ENCODE data around the gene ACSL4. TPM values are rescaled to one million over a fixed set of nuclear protein-coding genes. Genes with fewer than 3 reads are reported as not detected.
"Not testable (repeated sequence)": the region's sequence is repeated elsewhere in the genome, so short reads cannot be mapped to it uniquely, and the experiment has no call there.

The ACSL4 gene
- polyA plus RNA-seq, 6 donors from 2014 or later, result 5.4 to 12.6 (median 9.3) TPM

DNA sequence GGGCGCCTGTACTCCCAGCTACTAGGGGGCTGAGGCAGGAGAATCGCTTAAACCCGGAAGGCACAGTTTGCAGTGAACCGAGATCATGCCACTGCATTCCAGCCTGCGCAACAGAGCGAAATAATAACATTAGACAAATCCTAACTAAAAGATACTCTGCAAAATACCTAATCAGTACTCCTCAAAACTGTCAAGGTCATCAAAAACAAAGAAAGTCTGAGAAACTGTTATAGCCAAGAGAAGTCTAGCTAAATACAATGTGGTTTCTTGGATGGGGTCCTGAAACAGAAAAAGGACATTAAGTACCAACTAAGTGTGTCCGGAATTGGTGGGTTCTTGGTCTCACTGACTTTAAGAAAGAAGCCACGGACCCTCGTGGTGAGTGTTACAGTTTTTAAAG is 14.6 kb upstream of the ACSL4 start:
- ATAC-seq (ENCODE audit: low read depth in 2 of 2) (no peak), DNase-seq (no peak)
- H3K4me3 Mint-ChIP-seq, result peak overlapping the region in 1 of 8 donors; percentile 5
- H3K9me3 Mint-ChIP-seq, result peaks cover 0 to 4% (median 0%) of the 10 kb centered on the region in 7 donors
- H3K4me1 Mint-ChIP-seq, result peaks cover 0 to 1% (median 0%) of the 10 kb centered on the region in 3 donors
- no peaks in the 10 kb centered on the region for H3K27me3 Mint-ChIP-seq
- no peaks in the 10 kb centered on the region for H3K36me3 Mint-ChIP-seq
- no peak overlapping the region for H3K27ac Mint-ChIP-seq

DNA sequence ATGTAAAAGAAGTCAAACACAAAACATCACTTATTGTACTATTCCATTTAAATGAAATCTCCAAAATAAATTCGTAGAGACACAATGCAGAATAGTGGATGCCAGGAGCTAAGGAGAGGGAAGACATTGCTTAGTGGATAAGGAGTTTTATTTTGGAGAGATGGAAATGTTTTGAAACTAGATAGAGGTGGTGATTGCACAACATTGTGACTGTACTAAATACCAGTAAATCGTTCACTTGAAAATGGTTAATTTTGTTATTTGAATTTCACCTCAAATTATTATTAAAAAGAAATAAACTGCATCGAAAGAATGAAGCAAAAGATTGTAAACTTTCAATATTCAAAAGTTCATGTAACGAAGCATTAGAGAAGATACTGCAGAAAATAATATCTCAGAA is 9.7 kb upstream of the ACSL4 start:
- no peak overlapping the region for H3K4me3 Mint-ChIP-seq
- DNase-seq, result no peak
- no peaks in the 10 kb centered on the region for H3K27me3 Mint-ChIP-seq
- H3K36me3 Mint-ChIP-seq, result no peaks in the 10 kb centered on the region
- H3K4me1 Mint-ChIP-seq, result peaks cover 0 to 4% (median 0%) of the 10 kb centered on the region in 3 donors
- H3K27ac Mint-ChIP-seq, result no peak overlapping the region
- H3K9me3 Mint-ChIP-seq, result no peaks in the 10 kb centered on the region
- no peak for ATAC-seq (ENCODE audit: low read depth in 2 of 2)

DNA sequence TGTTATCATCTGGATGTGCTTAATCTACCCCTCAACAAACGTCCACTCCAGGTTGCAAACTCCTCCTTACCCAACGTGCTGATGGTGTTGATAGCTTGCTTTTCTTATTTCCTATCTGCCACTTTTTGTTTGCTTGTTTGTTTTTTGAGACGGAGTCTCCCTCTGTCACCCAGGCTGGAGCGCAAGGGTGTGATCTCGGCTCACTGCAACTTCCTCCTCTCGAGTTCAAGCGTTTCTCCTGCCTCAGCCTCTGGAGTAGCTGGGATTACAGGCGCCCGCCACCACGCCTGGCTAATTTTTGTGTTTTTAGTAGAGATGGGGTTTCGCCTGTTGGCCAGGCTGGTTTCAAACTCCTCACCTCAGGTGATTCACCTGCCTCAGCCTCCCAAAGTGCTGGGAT is 7.8 kb upstream of the ACSL4 start:
- not testable (repeated sequence) for H3K36me3 Mint-ChIP-seq; H3K4me1 Mint-ChIP-seq; ATAC-seq (ENCODE audit: low read depth in 2 of 2); H3K4me3 Mint-ChIP-seq; H3K9me3 Mint-ChIP-seq; DNase-seq; H3K27me3 Mint-ChIP-seq; H3K27ac Mint-ChIP-seq

DNA sequence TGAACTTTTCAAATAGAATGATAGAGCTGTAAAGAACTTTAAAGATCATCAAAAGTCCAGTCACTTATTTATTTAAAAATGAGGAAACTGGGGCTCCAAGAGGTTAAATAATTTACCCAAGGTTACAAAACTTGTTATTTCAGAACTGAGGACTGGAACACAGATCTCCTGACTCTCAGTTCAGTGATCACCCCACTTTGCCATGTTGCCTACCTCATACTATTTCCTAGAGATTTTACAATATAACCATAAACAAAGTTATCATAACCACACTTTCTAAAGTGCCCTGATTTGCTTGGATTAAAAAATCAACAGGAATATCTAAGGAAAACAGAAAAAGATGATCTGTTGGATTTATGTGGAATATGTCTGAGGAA is 7.4 kb upstream of the ACSL4 start:
- no peak for DNase-seq
- ATAC-seq (ENCODE audit: low read depth in 2 of 2), result no peak
- Mint-ChIP-seq H3K27me3 (no peaks in the 10 kb centered on the region), H3K4me1 (peaks cover 0 to 4% (median 0%) of the 10 kb centered on the region in 3 donors), H3K4me3 (no peak overlapping the region), H3K36me3 (no peaks in the 10 kb centered on the region), H3K27ac (no peak overlapping the region), H3K9me3 (no peaks in the 10 kb centered on the region)

DNA sequence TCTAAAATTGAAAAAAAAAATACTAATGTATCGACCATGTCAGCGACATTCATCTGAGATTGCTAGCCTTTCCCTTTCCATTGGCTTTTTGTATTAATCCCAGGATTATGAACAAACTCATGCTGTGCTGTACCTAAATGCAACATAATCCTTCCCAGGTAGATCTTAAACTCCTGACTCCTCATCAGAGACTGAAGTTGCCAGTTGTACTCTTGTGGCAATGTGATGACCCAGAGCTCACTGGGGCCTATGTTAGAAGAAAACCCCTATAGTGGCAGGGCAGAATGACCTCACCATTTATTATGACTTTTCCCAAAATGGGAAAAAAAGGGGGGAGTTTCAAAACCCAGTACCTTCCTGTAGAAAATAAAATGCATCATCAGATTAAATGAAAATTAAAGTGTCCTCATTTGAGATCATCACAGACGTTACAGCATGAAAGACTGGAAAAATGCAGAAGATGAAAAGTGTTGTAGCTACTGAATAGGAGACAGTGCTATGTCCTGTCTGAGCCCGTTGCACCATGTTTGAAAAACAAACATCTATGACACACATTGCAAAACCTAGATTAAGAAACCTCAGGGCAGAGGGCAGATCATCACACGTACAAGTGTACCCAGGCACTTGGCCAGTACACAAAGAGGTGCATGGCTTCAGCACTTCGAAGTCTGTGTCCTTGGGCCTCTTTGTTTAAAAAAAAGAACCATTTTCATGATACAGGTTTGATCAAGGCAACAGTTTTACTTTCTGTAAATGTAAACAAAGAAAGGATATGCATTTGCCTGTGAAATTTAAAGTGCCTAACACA is 6.8 kb upstream of the ACSL4 start:
- Mint-ChIP-seq H3K27ac (no peak overlapping the region), H3K9me3 (no peaks in the 10 kb centered on the region), H3K4me3 (no peak overlapping the region), H3K4me1 (peaks cover 0 to 4% (median 2%) of the 10 kb centered on the region in 3 donors), H3K36me3 (no peaks in the 10 kb centered on the region), H3K27me3 (no peaks in the 10 kb centered on the region)
- ATAC-seq (ENCODE audit: low read depth in 2 of 2), result no peak
- DNase-seq, result no peak

DNA sequence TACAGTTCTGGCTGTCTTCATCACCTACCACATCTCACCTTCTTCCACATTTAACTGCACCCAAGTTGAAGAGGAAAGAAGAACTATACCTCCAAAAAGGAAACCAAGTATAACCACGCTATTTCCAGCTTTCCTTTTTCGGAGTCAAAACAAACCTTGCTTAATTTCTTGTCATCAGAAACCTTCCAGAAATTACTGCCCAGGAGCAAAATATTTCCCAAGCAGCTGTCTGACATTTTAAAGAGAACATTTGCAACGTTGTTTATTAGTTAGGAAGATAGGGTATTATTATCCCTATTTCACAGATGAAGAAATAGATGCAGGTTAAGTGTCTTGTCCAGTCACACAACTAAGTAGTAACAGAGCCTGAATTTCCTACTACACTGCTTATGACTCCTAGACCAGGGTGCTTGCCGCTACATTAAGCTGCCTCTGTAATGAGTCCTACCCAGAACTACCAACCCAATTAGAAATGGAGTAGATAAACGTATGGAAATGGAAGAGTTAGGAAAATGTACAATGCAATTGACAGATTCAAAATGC is 2.2 kb upstream of the ACSL4 start:
- Mint-ChIP-seq H3K27ac (peak overlapping the region in 1 of 6 donors; percentile 61), H3K36me3 (peaks cover 0 to 9% of the 10 kb centered on the region in 2 donors), H3K27me3 (no peaks in the 10 kb centered on the region), H3K4me1 (peaks cover 9 to 18% (median 18%) of the 10 kb centered on the region in 3 donors), H3K9me3 (peaks cover 0 to 3% (median 0%) of the 10 kb centered on the region in 7 donors), H3K4me3 (peak overlapping the region in 1 of 8 donors; percentile 92)
- ATAC-seq (ENCODE audit: low read depth in 2 of 2), result no peak
- no peak for DNase-seq

DNA sequence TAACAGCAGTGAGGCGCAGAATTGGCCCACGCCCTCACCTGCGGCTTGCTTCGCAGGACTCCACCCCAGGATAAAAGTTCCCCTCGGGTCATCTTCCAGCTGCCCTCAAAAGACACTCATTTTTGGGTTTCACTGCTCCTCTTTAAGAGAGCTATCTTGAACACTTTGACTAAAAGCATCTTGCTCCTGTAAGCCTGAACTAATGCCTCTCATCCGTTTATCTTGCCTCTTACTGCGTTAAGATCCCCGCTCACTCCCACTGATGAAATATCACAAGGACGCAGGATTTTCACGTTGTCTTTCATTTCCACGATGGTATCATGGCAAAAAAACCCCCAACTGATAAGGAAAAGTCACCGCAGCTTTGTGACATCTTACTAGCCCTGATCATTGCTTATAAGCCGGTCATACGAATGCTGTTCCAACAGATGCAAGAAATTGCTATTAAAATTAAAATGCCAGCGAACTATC is 591 bp upstream of the ACSL4 start:
- Mint-ChIP-seq H3K9me3 (peaks cover 0 to 3% (median 0%) of the 10 kb centered on the region in 7 donors), H3K4me3 (peak overlapping the region; percentile 88 to 99 (median 92)), H3K4me1 (peaks cover 9 to 24% (median 23%) of the 10 kb centered on the region in 3 donors), H3K36me3 (peaks cover 0 to 9% of the 10 kb centered on the region in 2 donors), H3K27me3 (no peaks in the 10 kb centered on the region), H3K27ac (peak overlapping the region in 4 of 6 donors; percentile 56 to 91 (median 88))
- DNase-seq (no peak), ATAC-seq (ENCODE audit: low read depth in 2 of 2) (no peak)

DNA sequence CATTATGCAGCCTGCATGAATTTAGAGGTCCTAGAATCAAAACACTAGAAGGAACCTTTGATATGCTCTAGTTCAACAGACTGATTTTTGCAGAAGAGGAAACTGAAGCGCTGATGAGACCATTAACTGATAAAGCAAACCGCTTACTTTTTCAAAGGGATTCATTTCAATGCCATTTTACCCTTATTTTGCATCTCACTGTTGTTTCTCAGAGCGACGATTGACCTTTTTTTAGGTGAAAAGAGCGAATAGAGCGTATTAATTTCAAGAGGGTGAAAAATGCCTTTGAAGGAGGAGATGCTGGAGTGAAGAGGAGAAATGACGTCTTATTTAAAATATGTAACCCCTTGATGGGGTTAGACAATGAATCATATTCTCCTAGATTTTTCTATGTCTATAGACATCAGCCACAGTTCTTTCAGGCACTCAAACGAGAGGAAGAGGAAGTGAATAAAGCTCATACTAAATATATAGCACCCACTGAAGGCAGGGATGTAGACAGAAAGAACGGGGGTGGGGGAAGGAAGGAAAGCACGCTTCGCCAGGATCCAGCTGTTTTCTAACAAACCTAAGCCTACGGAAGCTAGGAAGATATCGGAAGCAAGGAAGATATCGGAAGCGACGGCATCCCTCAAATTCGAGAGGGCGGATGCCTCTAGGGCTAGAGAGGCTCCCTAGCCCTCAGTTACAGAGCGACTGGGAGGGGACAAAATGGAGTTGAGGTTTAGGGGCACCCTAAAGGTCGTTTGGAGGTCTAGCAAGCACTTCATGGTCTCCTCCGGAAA is 848 bp downstream of the ACSL4 start:
- Mint-ChIP-seq H3K27me3 (no peaks in the 10 kb centered on the region), H3K4me3 (peak overlapping the region; percentile 89 to 99 (median 94)), H3K9me3 (peaks cover 0 to 3% (median 0%) of the 10 kb centered on the region in 7 donors), H3K36me3 (peaks cover 0 to 9% of the 10 kb centered on the region in 2 donors), H3K27ac (peak overlapping the region; percentile 59 to 97 (median 93)), H3K4me1 (peaks cover 12 to 33% (median 24%) of the 10 kb centered on the region in 3 donors)
- DNase-seq (peak; percentile 30), ATAC-seq (ENCODE audit: low read depth in 2 of 2) (peak; percentile 31 to 49)

DNA sequence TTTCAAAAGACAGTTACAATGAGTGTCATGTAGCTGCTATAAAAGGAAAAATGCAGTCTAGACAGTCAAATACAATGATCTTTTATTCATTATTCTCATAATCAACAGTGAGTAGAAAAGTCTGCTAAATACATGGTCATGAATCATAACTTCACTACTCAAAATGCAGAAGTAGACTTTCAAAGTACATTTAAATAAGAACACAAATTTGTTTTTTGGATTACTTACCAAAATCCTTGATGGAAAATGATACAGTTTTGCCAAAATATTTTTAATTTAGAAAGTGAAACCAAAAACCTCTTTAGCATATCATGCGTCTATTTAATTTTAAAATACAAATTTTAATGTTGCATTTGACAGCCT is 4.9 kb downstream of the ACSL4 start:
- H3K4me3 Mint-ChIP-seq, result peak overlapping the region in 1 of 8 donors; percentile 3
- H3K4me1 Mint-ChIP-seq, result peaks cover 17 to 27% (median 20%) of the 10 kb centered on the region in 3 donors
- H3K27ac Mint-ChIP-seq, result no peak overlapping the region
- no peak for ATAC-seq (ENCODE audit: low read depth in 2 of 2)
- H3K9me3 Mint-ChIP-seq, result peaks cover 0 to 3% (median 0%) of the 10 kb centered on the region in 7 donors
- DNase-seq, result no peak
- H3K36me3 Mint-ChIP-seq, result peaks cover 0 to 9% of the 10 kb centered on the region in 2 donors
- no peaks in the 10 kb centered on the region for H3K27me3 Mint-ChIP-seq

DNA sequence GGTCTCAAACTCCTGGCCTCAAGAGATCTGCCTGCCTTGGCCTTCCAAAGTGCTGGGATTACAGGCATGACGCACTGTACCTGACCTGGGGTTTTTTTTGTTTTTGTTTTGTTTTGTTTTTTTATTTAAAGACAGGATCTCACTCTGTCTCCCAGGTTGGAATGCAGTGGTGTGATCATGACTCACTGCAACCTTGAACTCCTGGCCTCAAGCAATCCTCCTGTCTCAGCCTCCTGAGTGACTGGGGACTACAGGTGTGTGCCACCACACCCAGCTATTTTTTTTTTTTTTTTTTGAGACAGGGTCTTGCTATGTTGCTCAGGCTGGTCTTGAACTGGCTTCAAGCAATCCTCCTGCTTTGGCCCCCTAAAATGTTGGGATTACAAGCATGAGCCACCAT is 8.1 kb downstream of the ACSL4 start:
- H3K4me3 Mint-ChIP-seq; H3K9me3 Mint-ChIP-seq; H3K36me3 Mint-ChIP-seq; ATAC-seq (ENCODE audit: low read depth in 2 of 2); DNase-seq; H3K27ac Mint-ChIP-seq; H3K27me3 Mint-ChIP-seq: not testable (repeated sequence)
- peaks cover 10 to 27% (median 16%) of the 10 kb centered on the region in 3 donors for H3K4me1 Mint-ChIP-seq

DNA sequence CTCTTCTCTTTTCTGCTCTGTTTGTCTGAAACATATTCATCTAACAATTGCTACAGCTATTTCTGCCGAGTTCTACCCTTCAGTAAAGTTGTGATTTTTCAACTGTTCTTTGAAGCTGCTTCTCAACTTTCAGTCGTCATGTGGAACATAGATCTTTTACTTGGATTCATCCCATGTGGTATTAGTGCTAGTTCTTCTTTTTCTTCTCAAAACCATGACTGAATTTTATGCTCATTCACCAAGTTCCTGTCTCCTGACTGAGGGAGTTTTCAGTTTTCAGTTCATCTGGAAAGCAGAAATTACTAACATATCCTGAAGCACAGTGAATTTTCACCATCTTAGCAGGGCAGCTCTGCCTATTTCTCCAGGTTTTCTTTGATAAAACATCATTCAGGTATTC is 12.1 kb downstream of the ACSL4 start:
- Mint-ChIP-seq H3K4me3 (no peak overlapping the region), H3K27ac (peak overlapping the region in 4 of 6 donors; percentile 6 to 56 (median 33)), H3K4me1 (peaks cover 7 to 29% (median 12%) of the 10 kb centered on the region in 3 donors)

DNA sequence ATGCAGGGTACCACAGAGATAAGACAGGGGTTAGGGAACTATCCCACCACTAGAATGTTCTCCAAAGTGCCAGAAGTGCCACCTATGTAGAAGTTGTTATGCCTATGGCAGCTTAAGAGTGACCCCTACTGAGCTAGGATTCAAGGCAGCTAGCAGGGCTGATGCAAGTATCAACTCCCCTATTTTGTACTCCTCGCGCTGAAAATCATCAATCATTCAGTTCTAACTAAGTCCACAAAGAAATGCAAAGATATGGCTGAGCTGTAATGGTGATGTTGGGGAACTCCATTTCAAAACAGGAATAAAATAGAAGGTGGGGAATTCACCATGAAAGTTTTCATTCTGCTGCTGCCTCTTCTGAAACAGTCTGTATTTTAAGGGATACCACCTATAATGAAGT is 13.8 kb downstream of the ACSL4 start:
- no peaks in the 10 kb centered on the region for H3K36me3 Mint-ChIP-seq
- DNase-seq (no peak), ATAC-seq (ENCODE audit: low read depth in 2 of 2) (no peak)
- no peaks in the 10 kb centered on the region for H3K9me3 Mint-ChIP-seq
- peak overlapping the region in 1 of 6 donors; percentile 79 for H3K27ac Mint-ChIP-seq
- no peak overlapping the region for H3K4me3 Mint-ChIP-seq
- no peaks in the 10 kb centered on the region for H3K27me3 Mint-ChIP-seq
- H3K4me1 Mint-ChIP-seq, result peaks cover 7 to 29% (median 8%) of the 10 kb centered on the region in 3 donors

More for the DNA sequence above, 12.1 kb downstream of the ACSL4 start:
- Mint-ChIP-seq H3K9me3 (no peaks in the 10 kb centered on the region), H3K36me3 (no peaks in the 10 kb centered on the region), H3K27me3 (no peaks in the 10 kb centered on the region)
- ATAC-seq (ENCODE audit: low read depth in 2 of 2), result no peak
- no peak for DNase-seq

DNA sequence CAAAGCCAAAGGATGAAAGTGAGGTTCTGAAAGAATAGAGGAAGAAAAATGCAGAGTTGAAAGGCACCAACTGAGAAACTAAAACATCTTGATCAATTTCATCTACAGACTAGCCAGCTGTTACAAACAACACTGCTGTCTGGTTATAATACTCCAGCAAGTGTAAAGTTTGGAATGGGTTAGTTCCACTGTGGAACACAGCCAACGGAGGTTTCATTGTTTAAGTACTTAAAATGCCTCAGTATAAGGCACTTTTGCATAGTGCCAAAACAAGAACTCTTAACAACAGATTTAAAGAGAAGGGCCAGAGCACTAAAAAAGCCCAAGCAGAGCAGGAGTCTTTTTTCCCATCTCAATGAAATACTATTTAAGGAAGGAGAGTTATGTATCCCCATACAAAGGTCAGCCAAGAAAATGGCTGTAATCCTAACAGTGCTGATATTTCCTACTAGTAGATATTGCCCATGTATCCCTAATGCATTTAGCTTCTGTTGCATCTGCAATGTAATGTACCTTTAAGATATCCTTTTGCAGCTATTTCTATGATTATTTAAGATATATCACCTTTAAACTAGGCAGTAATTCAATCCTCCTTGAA is 16.5 kb downstream of the ACSL4 start:
- H3K4me3 Mint-ChIP-seq, result no peak overlapping the region
- H3K4me1 Mint-ChIP-seq, result peaks cover 13 to 28% (median 16%) of the 10 kb centered on the region in 3 donors
- no peak for DNase-seq
- no peak for ATAC-seq (ENCODE audit: low read depth in 2 of 2)
- H3K27ac Mint-ChIP-seq, result peak overlapping the region in 1 of 6 donors; percentile 78
- H3K9me3 Mint-ChIP-seq, result no peaks in the 10 kb centered on the region
- no peaks in the 10 kb centered on the region for H3K27me3 Mint-ChIP-seq
- no peaks in the 10 kb centered on the region for H3K36me3 Mint-ChIP-seq

All from naive B cell (primary cell).